C4-2B (cell line): ENCODE results near the gene SCLT1.

Experiments
- H3K27ac ChIP-seq: fragments of 450-650 bp; 2 replicates; pipeline ENCODE4 v1.5.1; 2017
- ZFX ChIP-seq: fragments of 450-650 bp; IDR thresholded peaks from 2 replicates; pipeline ENCODE4 v1.6.1; 2017
- TF ChIP-seq, protein P1 (sequence below): fragments of 450-650 bp; conservative IDR thresholded peaks from 2 replicates; pipeline ENCODE4 v1.5.1; 2017; ENCODE audit warnings: mild to moderate bottlenecking

SCLT1 gene

GRCh38 chr4:129113919-129114318 lies 20.6 kb upstream of the SCLT1 start:
- H3K27ac ChIP-seq = no peak overlapping the region
- TF ChIP-seq, protein P1, sequence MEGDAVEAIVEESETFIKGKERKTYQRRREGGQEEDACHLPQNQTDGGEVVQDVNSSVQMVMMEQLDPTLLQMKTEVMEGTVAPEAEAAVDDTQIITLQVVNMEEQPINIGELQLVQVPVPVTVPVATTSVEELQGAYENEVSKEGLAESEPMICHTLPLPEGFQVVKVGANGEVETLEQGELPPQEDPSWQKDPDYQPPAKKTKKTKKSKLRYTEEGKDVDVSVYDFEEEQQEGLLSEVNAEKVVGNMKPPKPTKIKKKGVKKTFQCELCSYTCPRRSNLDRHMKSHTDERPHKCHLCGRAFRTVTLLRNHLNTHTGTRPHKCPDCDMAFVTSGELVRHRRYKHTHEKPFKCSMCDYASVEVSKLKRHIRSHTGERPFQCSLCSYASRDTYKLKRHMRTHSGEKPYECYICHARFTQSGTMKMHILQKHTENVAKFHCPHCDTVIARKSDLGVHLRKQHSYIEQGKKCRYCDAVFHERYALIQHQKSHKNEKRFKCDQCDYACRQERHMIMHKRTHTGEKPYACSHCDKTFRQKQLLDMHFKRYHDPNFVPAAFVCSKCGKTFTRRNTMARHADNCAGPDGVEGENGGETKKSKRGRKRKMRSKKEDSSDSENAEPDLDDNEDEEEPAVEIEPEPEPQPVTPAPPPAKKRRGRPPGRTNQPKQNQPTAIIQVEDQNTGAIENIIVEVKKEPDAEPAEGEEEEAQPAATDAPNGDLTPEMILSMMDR = no peak
- TF ChIP-seq ZFX = no peak

- no peak overlapping the region for H3K27ac ChIP-seq
- TF ChIP-seq ZFX = no peak
- TF ChIP-seq, protein P1 = no peak
Measured at GRCh38 chr4:129113434-129113833, 20.1 kb upstream of the SCLT1 start.

GRCh38 chr4:129111919-129112318 lies 18.6 kb upstream of the SCLT1 start:
- no peak for TF ChIP-seq ZFX
- no peak overlapping the region for H3K27ac ChIP-seq

DNA sequence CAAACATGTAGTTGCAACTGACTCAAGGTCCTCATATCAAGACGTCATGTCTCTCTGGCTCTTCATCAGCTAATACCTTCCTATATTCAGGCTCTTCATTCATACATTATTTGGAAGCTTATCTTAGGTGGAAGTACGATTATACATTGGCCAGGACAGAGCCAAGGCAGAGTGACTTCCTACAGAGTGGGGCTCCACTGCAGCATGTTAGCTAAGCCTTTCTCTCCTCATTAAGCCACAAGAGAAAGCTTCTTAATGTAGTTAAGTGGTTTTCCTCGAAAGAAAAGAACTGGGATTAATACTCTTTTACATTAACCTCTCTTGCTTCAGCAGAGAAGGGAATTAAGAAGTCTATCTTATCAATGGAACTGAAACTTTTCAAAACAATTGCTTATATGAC lies 17.6 kb upstream of the SCLT1 start:
- no peak for TF ChIP-seq ZFX
- TF ChIP-seq, protein P1 = no peak
- no peak overlapping the region for H3K27ac ChIP-seq

- no peak overlapping the region for H3K27ac ChIP-seq
- TF ChIP-seq, protein P1 = no peak
- no peak for TF ChIP-seq ZFX
Measured at GRCh38 chr4:129109965-129110824, 16.9 kb upstream of the SCLT1 start.

- TF ChIP-seq ZFX = no peak
- TF ChIP-seq, protein P1 = no peak
- H3K27ac ChIP-seq = no peak overlapping the region
Measured at GRCh38 chr4:129098531-129099001, 5.2 kb upstream of the SCLT1 start.

DNA sequence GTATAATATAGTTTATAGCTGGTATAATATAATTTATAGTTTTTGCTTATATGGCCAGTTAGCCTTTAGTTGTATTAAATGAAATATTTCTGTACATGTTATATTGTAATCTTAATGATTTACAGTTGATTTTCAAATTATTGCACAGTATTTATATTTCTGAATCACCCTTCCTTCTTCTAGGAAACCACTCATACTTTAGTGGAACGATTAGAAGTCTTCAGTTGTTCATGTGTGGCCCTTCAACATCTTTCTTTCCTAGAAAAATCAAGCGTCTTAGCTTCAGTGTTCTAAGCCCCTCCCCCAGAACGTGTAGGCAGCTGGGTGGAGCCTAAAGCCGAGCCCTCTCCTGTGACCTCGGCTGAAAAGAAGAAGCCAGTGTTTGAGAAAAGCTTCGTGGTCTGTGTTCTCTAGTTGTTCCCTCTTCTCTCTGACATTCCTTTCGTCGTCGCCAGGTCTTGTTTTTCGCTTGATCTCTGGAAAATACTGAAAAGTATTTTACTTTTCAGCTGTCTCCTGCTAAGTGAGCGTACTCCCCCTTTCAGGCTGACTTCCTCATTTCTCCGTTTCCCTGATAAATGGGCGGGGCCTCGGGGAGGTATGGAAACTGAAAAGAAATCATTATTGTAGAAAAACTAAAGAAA lies 2.6 kb upstream of the SCLT1 start, which contains the start of gene C4orf33:
C4orf33 (plus strand) TSS at position 342 of the 644 bp plus-strand sequence. CDS start 6,459 bp downstream, outside the sequence.
- peak within 1 kb of the TSS; percentile 57; the same call in 1 of the 2 replicates for H3K27ac ChIP-seq
- TF ChIP-seq, protein P1 = no peak
- no peak for TF ChIP-seq ZFX
